ENCODE data around the gene UBE2V1. TPM values are rescaled to one million over a fixed set of nuclear protein-coding genes. Genes with fewer than 3 reads are reported as not detected.

Gene UBE2V1
- total RNA-seq, 1 donor from 2014 or later = 109 TPM

DNA sequence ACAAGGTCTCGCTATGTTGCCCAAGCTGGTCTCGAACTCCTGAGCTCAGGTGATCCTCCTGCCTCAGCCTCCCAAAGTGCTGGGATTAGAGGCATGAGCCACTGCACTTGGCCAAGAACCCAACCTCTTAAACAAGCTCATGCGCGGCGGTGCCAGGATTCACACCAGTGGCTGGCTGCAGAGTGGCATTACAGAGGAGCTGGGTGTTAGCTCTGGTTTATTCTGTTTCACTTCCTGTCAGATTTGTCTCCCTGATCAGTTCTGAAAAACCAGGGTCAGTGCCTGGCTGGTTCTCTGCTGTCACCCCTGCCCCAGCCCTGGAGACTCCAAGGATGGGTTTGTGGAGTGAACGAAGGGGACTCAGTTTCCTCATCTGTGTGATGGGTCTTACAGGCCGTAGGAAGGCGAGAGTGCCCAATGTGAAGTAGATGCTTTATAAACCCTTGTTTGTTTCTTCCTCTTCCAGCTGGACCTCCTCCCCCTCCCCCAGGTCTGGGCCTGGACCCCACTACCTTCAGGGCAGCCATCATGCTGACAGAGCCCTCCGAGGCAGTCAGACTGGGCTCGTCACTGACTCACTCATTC lies 63.4 kb downstream of the UBE2V1 start:
- H3K4me3 ChIP-seq (ENCODE audit: low read depth, low read length) = no peak overlapping the region
- no peak for DNase-seq (ENCODE audit: low read depth)
- TF ChIP-seq, protein P1, sequence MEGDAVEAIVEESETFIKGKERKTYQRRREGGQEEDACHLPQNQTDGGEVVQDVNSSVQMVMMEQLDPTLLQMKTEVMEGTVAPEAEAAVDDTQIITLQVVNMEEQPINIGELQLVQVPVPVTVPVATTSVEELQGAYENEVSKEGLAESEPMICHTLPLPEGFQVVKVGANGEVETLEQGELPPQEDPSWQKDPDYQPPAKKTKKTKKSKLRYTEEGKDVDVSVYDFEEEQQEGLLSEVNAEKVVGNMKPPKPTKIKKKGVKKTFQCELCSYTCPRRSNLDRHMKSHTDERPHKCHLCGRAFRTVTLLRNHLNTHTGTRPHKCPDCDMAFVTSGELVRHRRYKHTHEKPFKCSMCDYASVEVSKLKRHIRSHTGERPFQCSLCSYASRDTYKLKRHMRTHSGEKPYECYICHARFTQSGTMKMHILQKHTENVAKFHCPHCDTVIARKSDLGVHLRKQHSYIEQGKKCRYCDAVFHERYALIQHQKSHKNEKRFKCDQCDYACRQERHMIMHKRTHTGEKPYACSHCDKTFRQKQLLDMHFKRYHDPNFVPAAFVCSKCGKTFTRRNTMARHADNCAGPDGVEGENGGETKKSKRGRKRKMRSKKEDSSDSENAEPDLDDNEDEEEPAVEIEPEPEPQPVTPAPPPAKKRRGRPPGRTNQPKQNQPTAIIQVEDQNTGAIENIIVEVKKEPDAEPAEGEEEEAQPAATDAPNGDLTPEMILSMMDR (conservative IDR thresholded peaks at IDR 0.05; ENCODE audit: low read depth, low read length) = no peak

DNA sequence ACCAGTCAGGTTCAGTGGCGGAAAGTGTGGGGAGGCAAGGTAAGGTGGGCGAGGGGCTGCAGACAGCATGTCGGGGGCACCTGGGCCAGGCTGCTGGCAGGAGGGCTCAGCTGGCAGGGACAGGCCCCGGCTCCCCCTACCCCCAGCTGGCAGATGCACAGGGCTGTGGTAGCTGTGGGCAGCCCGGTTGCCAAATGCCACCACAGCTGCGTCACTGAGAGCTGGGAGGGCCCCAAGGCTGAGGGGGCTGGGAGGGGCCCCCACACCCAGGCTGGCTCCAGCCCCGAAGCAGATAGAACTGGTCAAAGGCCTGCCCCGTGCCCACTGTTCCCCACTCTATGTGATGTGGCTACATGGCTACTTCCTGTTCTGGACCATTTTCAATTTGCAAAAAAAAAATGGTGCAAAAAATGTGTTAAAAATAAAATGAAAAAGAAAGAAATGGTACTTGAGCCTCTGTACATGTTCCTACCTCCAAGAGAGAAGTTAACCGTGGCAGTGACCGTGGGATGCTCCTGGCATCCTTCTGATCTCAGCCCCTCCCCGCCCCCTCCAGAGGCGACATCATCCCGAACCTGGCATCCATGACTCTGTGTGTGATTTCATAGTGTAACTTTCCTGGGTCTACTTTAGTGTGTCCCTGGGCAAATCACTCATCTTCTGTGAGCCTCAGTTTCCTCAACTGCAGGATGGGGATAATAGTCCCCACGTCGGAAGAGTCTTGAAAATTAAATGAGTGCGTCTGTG lies 64.4 kb downstream of the UBE2V1 start:
- H3K4me3 ChIP-seq (ENCODE audit: low read depth, low read length) = no peak overlapping the region
- no peak for DNase-seq (ENCODE audit: low read depth)
- TF ChIP-seq, protein P1 (conservative IDR thresholded peaks at IDR 0.05; ENCODE audit: low read depth, low read length) = no peak

DNA sequence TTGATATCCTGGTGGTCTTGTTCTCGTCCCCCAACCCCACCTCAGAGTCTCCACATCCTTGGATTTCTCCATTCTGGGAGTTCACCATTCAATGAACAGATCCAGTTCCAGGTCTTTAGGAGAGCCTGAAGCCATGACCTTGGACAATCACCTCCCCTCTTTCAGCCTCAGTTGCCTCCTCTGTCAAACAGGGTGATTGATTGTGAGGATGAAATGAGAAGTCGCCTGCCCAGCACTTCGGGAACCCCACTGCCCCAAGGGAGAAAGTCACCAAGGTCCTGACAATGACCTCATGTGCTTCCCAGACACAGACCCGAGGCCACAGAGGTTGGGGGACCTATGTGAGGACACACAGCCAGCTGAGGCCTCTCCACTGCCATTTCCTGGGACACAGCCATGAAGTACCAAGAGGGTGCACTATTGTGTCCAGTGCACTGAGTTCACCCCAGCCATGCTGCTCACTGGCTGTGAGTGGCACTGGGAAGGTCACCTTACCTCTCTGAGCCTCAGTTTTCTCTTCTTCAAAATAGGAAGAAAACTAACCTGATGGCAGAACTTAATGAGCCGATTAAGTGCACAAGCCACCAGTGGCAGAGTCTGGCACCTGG lies 68.5 kb downstream of the UBE2V1 start:
- no peak overlapping the region for H3K4me3 ChIP-seq (ENCODE audit: low read depth, low read length)
- TF ChIP-seq, protein P1 (conservative IDR thresholded peaks at IDR 0.05; ENCODE audit: low read depth, low read length) = no peak
- DNase-seq (ENCODE audit: low read depth) = no peak

DNA sequence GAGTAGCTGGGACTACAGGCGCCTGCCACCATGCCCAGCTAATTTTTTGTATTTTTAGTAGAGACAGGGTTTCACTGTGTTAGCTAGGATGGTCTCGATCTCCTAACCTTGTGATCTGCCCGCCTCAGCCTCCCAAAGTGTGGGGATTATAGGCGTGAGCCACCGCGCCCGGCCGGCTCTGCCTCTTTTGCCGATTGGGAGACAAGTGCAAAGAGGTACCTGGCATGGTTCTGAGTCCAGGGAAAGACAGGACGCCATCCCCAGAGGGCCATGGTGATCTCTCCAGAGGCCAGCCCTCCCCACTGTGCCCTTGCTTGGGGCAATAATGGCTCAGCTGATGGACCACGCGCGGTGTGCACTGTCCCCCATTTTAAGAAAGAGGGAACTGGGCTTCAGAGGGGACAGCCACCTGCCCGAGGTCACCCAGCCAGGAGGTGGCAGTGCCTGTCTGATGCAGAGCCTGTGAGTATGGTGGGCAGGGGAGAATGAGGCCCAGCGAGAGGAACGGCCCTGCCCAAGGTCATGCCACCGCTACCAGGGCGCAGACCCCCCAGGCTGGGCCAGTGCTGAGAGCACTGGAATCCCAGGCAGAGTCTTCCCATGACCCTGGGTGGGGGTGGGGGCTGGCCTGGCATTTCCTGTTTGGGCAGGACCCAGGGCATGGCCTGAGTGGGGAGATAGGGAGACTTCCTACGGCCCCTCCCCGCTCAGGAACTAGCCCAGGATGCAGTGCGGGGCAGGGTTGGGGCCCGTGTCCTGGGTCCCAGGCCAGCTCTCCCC lies 69.2 kb downstream of the UBE2V1 start:
- DNase-seq (ENCODE audit: low read depth) = no peak
- TF ChIP-seq, protein P1 (conservative IDR thresholded peaks at IDR 0.05; ENCODE audit: low read depth, low read length) = peak; percentile 14
- no peak overlapping the region for H3K4me3 ChIP-seq (ENCODE audit: low read depth, low read length)

DNA sequence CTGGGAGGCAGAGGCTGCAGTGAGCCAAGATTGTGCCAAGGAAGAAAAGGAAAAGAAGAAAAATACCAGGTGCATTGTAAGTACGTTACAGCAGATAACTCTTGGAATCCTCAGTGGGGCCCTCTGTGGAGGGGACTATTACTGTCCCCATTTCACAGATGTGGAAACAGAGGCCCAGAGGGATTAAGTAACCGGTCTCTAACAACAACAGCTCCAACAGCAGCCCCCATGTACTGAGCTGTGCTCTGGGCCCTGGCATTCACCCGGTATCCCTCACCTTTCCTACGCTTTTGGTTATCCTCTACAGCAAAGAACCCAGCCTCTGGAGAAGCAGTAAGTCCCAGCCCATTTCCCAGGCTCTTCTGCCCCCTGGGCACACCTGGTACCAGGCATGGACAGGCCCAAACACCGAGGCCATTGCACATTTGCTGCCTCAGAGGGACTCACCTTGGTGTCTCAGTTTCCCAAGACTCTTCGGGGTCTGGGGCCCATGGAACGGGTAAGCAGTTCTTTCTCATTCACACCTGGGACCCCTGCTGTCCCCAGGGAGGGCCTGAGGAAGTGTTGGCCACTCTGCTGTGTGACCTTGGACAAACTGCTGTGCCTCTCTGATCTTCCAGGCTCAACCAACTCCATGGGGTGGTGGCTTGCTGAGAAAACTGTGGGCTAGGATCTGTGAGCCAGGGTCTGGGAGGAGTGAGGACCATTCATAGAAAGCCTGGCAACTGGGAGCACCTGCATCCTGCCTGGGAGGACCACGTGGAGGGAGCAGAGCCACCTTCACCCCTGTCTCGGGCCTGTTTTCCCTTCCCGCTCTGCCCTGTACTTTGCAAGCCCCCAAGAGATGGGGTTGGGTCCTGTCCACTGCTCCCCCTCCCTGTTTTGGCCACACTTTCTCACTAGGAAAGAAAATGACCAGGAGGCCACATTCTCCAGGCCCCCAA lies 70.3 kb downstream of the UBE2V1 start:
- no peak overlapping the region for H3K4me3 ChIP-seq (ENCODE audit: low read depth, low read length)
- TF ChIP-seq, protein P1 (conservative IDR thresholded peaks at IDR 0.05; ENCODE audit: low read depth, low read length) = no peak
- no peak for DNase-seq (ENCODE audit: low read depth)
